HG03064 (cell line): ENCODE measurements around the gene TRAF2.

Source experiments
- ATAC-seq: cut with Tn5 transposase; IDR thresholded peaks from one replicate; pipeline ENCODE4 v1.9.1; 2021; ENCODE audit warnings: low read depth; ENCODE audit not compliant: unreplicated experiment

Gene TRAF2

GRCh38 chr9:136910197-136910900 lies 24.0 kb downstream of the TRAF2 start:
- no peak for ATAC-seq

GRCh38 chr9:136910901-136911245 lies 24.6 kb downstream of the TRAF2 start:
- no peak for ATAC-seq

DNA sequence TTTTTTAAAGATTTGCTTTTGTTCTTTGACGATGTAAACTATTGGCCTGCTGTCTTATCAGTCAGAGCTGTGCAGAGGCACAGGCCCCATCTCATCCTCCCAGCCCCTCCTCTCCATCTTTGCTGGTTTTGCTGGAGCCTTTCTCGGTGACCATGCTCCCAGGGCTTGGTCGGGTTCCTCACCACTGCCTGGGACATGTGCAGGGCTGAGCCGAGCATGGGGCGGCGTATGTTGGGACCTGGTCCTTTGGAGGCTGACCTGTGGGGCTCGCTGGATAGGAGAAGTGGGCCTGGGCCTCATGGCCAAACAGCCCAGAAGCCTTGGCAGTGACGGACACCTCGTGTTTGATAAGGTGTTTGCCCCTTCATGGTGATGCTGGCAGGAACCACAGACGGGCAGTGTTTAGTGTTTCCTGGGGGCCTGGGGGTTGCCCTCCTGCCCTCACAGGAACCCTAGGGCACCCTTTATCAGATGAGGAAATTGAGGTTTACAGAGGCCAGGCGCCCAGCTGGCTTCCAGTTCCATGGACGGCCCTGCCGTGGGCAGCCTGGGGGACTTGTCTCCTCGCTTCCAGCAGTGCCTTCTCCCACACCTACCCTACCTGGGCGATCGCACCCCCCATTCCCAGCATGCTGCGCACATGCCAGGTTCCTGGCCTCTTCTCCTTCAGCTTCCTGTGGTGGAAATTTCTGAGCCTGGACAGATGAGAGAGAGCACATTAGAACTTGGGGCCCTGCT lies 27.6 kb downstream of the TRAF2 start:
- ATAC-seq: no peak

DNA sequence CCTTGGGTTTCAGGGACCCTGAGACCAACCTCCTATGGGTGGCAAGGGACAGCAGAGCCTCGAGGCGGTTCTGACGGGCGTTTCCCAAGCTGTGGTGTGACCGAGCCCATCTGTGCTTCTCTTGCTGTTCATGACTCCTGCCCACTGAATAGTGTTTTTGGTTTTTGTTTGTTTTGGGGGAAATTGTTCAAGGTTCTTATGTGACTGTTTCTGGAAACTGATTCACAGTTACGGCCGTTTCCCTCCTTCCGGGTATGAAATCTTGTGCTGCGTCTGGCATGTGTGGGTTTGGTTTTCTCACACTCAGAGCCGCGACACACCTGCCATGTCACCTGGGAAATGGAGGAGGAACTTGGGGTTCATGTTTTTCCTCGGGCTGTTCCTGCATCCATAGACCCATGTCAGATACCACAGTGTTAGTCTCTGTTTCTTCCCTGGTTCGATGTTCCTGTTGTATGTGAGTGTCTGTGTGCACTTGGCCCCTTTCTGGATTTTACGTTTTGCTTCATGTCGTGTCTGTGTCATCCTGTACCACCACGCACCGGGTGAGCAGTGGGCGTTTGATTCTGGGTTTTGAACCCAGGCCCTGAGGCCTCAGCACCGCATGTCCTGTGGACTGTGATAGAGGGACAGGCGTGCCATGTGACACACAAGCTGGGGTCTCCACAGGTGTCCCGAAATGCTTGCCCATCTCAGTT lies 29.5 kb downstream of the TRAF2 start:
- ATAC-seq: no peak

DNA sequence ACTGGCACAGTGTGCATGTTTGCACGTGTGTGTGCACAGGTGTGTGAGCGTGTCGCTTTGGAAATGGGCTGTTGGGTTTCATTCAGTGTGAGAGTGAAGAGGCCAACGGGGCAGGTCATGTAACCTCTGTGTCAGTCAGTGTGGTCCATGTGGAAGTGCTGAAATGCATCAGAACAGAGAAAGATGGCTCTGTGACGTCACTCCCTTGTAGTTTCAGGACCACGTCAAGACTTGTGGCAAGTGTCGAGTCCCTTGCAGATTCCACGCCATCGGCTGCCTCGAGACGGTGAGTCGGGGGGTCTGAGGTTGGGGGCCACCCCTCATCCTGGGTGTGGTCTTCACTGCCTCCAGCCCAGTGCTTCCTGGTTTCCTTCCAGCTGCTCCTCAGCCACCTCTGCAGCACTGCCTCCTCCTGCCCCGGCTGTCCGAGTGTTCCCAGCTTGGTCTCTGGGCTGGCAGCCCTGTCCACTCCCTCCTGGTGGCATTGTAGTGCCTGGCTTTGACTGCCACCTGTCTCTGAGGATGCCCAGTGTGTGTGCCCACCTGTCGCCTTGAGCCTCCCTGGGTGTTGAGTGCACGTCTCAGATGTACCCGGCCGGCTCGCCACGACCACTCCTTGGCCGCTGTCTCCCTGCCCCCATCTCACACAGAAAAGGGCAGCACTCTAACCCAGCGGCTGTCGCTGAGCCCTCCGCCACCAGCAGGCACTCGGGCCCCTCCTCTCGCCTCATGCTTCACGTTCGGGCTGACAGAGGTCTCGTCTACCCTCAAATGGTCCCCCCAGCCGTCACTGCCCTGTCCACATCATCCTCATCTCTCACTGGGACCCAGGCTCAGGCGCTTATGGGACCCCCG lies 30.2 kb downstream of the TRAF2 start:
- no peak for ATAC-seq

GRCh38 chr9:136917902-136918301 lies 31.6 kb downstream of the TRAF2 start:
- no peak for ATAC-seq

DNA sequence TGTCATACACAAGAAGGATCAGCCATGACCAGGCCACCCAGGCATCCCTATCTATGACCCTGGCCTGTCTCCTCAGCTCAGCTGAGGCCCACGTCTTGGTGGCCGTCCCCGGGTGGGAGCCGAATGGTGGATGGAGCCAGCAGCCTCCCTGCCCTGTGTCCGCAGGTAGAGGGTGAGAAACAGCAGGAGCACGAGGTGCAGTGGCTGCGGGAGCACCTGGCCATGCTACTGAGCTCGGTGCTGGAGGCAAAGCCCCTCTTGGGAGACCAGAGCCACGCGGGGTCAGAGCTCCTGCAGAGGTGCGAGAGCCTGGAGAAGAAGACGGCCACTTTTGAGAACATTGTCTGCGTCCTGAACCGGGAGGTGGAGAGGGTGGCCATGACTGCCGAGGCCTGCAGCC lies 33.8 kb downstream of the TRAF2 start:
- ATAC-seq: no peak

GRCh38 chr9:136920734-136921231 lies 34.5 kb downstream of the TRAF2 start:
- no peak for ATAC-seq

DNA sequence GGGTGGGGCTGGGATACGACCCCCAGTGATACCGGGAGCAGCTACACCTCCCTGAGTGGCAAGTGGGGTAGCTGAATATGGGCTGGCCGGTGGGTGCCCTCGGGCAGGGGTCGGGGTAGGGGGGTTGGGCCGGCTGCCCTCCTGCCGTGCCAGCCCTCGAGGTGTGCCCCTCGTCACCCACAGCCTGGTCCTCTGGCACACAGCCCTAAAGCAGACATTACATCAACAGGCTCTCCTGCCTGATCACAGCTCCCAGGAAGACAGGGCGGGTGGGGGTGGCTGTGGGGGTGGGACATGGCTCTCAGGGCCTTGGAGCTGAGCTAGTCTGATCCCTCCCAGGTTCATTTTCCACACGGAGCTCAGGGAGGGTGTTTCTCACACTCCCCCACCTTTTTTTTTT lies 35.0 kb downstream of the TRAF2 start:
- no peak for ATAC-seq

- no peak for ATAC-seq
Observed at GRCh38 chr9:136921718-136922117, 35.4 kb downstream of the TRAF2 start.

DNA sequence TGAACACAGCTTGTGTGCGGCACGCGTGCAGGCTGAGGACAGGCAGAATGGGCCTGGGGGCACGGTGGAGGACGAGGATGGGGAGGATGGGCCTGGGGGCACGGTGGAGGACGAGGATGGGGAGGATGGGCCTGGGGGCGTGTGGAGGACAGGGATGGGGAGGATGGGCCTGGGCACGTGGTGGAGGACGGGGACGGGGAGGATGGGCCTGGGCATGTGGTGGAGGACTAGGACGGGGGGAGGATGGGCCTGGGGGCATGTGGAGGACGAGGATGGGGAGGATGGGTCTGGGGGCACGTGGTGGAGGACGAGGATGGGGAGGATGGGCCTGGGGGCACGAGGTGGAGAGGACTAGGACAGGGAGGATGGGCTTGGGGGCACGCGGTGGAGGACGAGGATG lies 36.2 kb downstream of the TRAF2 start:
- ATAC-seq: no peak

DNA sequence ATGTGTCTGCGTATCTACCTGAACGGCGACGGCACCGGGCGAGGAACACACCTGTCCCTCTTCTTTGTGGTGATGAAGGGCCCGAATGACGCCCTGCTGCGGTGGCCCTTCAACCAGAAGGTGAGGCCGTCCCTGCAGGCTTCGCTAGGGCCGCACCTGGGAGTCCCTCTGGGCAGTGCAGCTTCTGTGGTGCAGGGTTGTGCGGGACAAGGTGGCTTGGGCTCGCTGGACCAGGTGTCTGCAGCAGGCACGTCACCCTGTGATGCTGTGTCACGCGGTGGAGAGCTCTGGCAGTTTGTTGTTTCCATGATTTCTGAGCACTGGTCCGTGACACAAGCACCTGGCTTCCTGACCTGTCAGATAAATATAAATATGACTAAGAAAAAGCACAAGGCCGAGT lies 37.6 kb downstream of the TRAF2 start:
- ATAC-seq: no peak

DNA sequence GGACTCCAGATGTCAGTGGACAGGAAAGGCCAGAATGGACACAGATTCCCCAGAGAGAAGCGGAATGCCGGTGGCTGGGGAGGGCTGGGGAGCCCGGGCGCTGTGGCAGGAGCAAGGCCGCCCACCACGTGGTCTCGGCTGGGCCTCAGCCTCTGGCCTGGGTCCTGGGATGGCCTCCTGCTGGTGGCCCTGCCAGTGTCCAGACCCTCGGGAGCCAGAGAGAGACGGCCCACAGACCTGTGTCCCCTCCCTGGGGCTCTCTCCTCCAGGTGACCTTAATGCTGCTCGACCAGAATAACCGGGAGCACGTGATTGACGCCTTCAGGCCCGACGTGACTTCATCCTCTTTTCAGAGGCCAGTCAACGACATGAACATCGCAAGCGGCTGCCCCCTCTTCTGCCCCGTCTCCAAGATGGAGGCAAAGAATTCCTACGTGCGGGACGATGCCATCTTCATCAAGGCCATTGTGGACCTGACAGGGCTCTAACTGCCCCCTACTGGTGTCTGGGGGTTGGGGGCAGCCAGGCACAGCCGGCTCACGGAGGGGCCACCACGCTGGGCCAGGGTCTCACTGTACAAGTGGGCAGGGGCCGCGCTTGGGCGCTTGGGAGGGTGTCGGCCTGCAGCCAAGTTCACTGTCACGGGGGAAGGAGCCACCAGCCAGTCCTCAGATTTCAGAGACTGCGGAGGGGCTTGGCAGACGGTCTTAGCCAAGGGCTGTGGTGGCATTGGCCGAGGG lies 39.3 kb downstream of the TRAF2 start:
- ATAC-seq: no peak

DNA sequence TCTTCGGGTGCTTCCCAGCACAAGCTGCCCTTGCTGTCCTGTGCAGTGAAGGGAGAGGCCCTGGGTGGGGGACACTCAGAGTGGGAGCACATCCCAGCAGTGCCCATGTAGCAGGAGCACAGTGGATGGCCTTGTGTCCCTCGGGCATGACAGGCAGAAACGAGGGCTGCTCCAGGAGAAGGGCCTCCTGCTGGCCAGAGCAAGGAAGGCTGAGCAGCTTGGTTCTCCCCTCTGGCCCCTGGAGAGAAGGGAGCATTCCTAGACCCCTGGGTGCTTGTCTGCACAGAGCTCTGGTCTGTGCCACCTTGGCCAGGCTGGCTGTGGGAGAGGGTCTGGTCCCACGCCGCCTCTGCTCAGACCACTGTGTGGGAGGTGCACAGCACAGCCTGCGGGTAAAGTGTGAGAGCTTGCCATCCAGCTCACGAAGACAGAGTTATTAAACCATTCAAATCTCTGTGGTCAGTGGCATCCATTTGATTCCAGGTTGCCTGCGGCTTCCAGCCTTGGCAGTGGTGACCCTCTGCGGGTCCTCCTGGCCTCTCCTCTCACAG lies 39.9 kb downstream of the TRAF2 start:
- no peak for ATAC-seq

DNA sequence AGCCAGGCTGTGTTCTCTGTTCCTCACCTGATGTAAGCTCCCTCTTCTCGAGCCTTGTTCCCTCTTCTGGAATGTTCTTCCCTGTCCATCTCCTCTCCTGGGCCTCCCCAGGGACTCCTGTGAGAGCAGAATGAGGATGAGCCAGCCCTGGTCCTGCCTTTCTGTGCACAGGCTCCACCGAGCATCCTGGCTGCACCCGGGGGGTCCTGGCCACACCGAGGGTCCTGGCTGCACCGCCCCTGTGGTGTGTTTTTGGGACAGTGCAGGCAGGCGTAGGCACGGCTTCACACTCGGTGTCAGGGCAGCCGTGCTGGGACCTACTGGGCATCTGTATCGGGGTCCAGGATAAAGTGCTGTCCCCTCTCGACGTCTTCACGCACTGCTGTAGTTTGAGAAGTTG lies 40.4 kb downstream of the TRAF2 start:
- no peak for ATAC-seq

GRCh38 chr9:136927343-136928271 lies 41.3 kb downstream of the TRAF2 start:
- no peak for ATAC-seq

DNA sequence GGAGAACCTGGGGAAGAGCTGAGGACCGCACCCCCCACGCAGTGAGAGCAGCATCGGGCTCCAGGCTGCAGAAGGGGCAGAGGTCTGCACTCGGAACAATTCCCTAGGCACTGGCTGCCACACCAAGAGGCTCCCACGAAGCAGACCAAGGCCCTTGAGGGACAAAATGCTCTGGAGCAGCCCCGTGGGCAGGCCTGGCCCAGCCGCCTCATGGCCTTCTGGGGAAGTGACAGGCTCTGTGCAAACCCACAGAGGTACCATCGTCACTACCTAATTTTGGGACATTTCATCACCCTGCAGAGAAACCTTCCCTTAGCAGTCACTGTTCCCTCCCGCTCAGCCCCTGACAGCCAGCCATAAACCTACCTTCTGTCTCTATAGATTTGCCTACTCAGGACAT lies 42.3 kb downstream of the TRAF2 start:
- no peak for ATAC-seq

DNA sequence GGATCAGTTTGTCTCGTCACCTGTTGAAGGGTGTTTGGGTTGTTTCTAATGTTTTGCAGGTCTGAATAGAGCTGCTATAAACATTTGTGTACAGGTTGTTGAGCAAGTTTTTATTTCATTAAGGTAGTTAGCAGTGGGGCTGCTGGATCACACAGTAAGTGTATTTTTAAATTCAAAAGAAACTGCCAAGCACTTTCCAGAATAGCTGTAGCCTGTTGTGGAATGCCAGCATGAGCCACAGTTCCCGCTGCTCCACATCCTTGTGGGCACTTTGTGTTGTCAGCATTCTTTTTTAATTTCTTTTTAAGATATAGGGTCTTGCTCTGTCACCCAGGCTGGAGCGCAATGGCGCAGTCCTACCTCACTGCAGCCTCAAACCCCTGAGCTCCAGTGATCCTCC lies 43.7 kb downstream of the TRAF2 start:
- no peak for ATAC-seq
